HK-2 (cell line): ENCODE measurements around the gene BNC2.
A peak's percentile ranks its signal among the peaks of the same experiment; 100 is the strongest.

Source experiments
- DNase-seq: peaks from one replicate; pipeline ENCODE4 v3.0.0-alpha.2; 2018; ENCODE audit not compliant: unreplicated experiment

Gene BNC2

DNA sequence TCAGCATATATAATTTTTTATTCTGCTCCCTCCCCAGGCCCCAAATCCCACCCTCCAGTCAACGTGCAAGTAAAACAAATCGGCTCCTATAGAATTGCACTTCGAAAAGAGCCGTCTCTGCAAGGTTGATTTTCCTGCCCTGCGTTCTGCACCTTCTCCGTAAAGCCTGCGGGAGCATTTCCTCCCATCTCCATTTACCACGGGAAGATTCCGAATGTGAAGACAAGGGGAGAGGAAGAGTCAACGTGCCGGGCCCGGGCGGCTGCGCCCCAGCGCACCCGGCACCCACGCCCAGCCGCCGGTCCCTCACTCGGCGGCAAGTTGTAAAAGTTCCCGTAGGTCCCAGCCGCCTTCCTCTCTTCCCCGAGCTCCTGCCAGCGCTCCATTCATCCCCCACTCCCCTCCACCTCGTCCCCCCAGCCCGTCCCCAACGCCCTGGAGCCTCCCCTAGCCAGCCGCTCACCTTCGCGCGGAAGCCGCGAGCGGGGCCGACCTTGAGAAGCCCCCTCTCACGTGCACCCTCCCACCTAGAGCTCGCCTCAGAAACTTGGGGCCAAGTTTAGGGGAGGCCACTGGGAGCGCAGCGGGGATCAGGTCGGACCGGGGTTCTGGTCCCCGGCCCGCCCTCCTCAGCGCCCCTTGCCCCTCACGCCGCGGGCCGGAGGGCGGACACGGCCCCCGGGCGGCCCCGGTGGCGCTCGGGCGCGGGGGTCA is 431 bp downstream of the BNC2 start:
- peak; percentile 17 for DNase-seq

- no peak for DNase-seq
Measured at GRCh38 chr9:16869131-16869881, 1.2 kb downstream of the BNC2 start.

- no peak for DNase-seq
Measured at GRCh38 chr9:16868701-16869100, 1.8 kb downstream of the BNC2 start.

DNA sequence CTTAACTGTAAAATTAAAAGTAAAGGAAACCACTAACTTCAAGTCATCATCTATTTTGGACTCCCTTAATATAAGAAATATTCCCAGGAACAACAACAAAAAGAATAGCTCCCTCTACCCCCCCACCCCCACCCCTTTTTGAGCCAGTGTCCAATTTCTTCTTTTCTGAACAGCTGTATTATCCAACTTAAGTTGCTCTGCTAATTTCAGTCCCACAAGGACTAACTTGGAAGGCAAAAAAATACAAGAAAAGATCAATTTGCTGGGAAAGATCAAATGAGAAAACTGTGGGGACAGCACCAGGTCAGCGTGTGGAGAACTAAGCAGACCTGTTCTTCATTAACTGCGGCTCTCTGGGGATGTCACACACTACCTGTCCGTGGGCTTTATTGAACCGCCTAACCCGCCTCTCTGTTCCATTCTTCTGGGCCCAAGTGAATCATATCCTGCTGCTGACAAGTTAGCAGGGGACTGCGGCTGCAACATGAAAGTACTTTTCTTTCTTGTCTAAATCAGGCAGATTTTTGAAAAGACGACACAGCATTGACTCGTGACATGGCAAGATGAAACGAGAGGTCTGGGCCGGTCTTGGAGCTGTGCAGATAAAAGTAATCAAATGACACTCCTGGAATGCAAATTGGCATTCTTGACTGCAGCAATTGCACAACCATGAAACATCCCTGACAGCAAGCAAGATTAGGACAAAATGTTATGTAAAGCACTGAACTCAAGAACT is 2.7 kb downstream of the BNC2 start:
- DNase-seq, result peak; percentile 16

DNA sequence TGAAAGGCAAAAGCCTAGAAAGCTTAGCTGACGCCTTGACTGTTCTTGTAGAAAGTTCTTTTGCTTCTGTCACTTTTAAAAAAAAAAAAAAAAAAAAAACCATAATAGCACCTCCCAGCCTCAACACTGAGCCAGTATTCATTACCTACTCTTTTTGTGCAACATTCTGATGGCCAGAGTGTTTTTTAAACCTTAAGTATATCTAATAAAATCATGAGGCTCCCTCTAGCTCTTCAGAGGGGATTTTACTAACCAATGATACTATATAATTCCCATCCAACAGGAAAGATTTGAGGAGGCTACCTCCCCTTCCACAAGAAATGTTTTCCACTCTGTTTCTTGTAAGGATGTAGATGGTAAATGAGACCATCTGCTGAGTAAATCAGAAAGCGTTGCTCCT is 3.9 kb downstream of the BNC2 start:
- DNase-seq, result no peak

DNA sequence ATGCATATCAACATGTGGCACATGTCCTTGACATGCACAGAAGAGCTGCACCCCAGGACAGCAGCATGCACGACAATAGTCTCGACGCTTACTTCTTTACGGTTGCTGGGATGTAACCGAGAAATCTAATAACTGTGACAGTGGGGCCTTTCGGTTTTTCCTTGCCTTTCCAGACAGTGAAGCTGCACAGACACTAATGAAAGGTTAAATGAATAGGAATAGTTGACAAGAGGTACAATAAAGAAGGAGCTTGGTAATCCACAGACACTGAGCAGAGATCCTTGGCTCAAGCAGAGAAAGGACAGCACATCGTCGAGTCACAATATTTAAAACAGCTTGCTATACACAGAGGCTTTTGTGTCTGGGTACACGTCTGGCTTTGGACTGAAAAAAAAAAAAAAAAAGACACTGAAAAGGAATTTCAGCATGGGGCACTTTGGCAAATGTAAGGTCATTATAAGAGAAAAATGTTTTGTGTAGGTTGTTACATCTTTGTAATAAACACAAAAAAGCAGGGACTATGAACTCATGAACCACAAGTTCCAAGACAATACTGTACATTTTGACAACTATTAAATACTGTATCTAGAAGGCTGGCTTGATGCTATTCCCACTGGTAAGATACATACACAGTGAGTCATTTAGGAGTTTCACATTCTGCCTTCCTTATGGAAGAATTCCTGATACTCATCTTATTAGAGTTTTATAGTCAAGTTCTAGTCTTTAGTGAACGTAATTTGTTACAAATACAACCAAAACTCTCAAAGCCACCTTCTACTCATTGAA is 5.6 kb downstream of the BNC2 start:
- no peak for DNase-seq

DNA sequence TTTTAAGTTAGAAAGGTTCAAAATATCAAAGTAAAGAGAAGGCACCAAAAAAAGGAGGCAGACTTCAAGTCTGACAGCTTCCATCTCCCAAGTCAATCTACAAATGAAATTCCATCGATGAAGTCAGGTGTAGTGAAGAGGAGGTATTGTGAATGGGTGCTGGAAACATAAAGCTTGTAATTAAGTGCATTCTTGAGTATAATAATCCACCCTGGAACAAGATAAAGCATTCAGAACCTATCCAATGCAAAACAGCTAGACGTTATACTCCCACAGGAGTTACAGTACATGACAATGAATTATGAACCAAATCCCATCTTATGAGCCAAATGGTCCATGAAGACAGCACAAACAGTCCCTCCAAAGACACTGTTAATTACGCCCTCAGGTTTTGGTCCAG is 22.3 kb downstream of the BNC2 start:
- DNase-seq, result no peak

- no peak for DNase-seq
Measured at GRCh38 chr9:16846986-16847385, 23.5 kb downstream of the BNC2 start.

- DNase-seq, result no peak
Measured at GRCh38 chr9:16846367-16846766, 24.1 kb downstream of the BNC2 start.

- no peak for DNase-seq
Measured at GRCh38 chr9:16834817-16835216, 35.7 kb downstream of the BNC2 start.

- no peak for DNase-seq
Measured at GRCh38 chr9:16833296-16833835, 37.1 kb downstream of the BNC2 start.

DNA sequence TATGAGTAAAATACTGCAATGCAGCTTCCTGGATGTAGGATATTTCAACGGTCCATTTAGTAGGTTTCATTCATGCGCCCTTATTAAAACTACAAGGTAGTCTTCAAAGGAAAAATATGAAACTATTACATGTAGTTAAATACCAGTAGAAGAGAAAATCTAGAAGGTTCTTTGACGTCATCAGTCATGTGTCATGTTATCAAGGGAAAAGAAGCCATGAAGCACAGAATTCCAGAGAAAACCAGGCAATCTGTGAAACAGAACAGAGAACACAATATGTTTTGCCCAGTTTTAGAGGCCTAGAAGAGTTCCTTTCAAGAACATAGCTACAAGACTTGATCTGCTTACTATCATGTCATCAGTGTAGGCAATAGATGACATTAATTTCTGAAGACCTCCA is 38.4 kb downstream of the BNC2 start:
- DNase-seq, result no peak

DNA sequence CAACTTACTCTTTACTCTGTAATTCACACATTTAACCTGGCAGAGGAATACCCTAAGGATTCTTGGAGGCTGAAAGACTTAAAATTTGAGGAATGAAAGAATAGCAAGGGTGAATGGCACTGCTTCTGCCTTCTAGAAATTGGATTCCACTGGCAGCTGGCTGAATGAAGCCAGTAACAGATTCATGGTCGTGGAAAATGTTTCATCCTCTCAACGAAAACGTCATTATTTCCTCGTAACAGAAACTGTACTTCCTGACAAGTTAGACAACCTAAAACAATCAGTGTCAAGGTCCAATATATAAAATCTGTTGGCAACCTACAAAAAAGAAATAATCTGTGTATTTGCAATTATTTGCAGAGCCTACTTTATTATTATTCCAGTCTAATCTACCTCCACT is 39.7 kb downstream of the BNC2 start:
- DNase-seq, result no peak

DNA sequence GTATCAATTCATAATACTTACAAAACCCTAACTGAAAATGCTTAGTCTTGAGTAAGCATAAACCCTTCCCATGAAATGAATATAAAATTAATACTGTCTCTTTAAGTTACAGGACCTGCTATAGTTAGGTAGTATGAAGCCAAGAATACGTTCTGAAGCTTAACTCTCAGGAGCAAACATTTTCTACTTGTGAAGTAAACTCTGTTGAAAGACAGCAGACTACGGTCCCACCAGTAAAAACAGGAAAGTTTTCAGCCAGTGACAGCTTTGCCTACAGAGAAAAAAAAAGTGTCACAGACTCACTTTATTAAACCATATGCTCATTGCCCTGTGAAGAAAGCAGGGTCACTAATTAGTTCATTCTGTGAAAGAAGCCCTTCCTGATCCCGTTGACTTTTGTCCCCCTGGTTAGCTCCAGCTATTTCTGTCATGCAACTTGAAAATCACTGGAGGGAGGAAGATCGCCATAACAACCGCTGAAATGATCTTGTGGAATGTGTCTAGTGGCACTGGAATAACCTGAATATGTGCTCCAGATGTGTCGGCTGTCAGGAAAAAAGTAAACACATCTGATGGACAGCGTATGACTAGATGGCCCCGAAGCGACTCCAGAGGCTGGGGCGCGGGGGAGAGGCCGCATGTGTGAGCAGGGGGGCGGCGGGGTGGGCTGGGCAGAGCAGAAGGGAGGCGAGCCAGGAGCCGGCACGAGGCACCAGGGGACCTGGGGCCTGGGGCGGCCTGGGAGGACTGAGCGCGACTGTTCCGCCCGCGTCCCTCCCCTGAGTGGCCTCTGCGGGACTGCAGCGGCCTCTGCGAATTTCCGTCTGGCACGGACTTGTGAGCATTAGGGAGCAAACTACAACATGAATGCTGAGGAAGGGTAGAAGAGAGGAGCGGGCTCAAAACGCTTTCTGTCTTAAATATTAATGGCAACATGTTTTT is 41.9 kb downstream of the BNC2 start:
- peak; percentile 14 for DNase-seq

- DNase-seq, result no peak
Measured at GRCh38 chr9:16825971-16826625, 44.4 kb downstream of the BNC2 start.

DNA sequence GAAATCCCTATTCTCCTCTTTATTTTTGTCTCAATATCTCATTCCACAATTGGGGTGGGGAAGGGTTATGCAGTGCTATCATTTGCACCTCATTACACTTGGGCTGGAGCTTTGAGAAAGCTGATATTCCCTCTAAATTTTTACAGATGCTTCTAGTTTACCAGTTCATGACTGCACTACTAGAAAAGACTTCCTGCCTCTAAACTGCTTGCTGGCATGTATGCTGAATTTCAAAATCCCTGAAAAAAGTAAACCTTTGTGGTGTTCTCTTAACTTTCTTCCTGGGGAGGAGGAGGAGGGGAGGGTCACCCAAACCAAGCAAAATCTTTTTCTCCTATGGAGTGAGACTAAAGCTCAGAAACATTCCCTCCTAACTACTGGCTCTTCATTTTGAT is 45.1 kb downstream of the BNC2 start:
- DNase-seq, result no peak

- DNase-seq, result no peak
Measured at GRCh38 chr9:16824545-16825330, 45.7 kb downstream of the BNC2 start.

DNA sequence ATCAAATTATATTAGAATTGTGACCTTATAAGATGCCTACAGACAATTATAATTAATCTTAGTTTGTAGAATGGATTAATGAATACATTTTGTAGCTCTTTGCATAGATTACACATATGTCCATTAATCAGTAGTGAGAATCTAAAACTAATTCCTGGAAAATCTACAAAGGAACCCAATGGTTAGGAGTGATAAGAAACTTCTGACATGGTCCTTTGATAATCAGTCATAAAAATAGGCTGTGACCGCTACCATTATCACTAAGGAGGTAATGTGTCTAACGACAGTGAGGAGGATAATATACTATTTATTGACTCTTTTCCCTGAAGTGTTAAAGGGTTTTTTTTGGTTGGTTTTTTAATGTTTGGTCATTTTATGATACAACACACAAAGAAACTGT is 46.6 kb downstream of the BNC2 start:
- no peak for DNase-seq

- DNase-seq, result no peak
Measured at GRCh38 chr9:16821344-16821743, 49.1 kb downstream of the BNC2 start.
